HFFc6 (cell line): ENCODE results near the gene C1orf210. TPM values are rescaled to one million over a fixed set of nuclear protein-coding genes. Genes with fewer than 3 reads are reported as not detected.

Experiments
- DNase-seq: peaks from one replicate; pipeline ENCODE4 v3.0.0-alpha.2; 2018
- H3K27ac Mint-ChIP-seq: 2 replicates; pipeline ENCODE4 v1.8.0; 2020; ENCODE audit warnings: mild to moderate bottlenecking, mixed read lengths
- H3K27me3 Mint-ChIP-seq: 2 replicates; pipeline ENCODE4 v1.8.0; 2021; ENCODE audit warnings: mild to moderate bottlenecking, moderate library complexity, mixed read lengths; ENCODE audit not compliant: insufficient read depth
- H3K36me3 Mint-ChIP-seq: 2 replicates; pipeline ENCODE4 v1.8.0; 2021; ENCODE audit warnings: low read depth, mixed read lengths
- H3K4me1 Mint-ChIP-seq: 2 replicates; pipeline ENCODE4 v1.8.0; 2020; ENCODE audit warnings: low read depth, mixed read lengths
- H3K4me3 Mint-ChIP-seq: 2 replicates; pipeline ENCODE4 v1.8.0; 2020; ENCODE audit warnings: mild to moderate bottlenecking, moderate library complexity, mixed read lengths
- H3K9me3 Mint-ChIP-seq: 2 replicates; pipeline ENCODE4 v1.8.0; 2020; ENCODE audit warnings: mild to moderate bottlenecking, mixed read lengths
- total RNA-seq, 6 experiments: library from RNA; stranded (reverse); fragmentation: NEBNext Ultra II Directional; extraction: Animal tissue kit (Norgen Biotek cat#: 25700); gene quantifications; 2 replicates in 1 of 6; 3 replicates in 5 of 6; pipeline ENCODE4 v1.2.3, GENCODE V29; 2021
- TF ChIP-seq, protein P1 (sequence below): fragments of 200-600 bp; sonication (generic); IDR thresholded peaks from 2 replicates; pipeline ENCODE4 v1.5.0; 2021; ENCODE audit warnings: antibody characterized with exemption, mild to moderate bottlenecking

Gene C1orf210
- total RNA-seq, 6 experiments from 2014 or later: not detected

DNA sequence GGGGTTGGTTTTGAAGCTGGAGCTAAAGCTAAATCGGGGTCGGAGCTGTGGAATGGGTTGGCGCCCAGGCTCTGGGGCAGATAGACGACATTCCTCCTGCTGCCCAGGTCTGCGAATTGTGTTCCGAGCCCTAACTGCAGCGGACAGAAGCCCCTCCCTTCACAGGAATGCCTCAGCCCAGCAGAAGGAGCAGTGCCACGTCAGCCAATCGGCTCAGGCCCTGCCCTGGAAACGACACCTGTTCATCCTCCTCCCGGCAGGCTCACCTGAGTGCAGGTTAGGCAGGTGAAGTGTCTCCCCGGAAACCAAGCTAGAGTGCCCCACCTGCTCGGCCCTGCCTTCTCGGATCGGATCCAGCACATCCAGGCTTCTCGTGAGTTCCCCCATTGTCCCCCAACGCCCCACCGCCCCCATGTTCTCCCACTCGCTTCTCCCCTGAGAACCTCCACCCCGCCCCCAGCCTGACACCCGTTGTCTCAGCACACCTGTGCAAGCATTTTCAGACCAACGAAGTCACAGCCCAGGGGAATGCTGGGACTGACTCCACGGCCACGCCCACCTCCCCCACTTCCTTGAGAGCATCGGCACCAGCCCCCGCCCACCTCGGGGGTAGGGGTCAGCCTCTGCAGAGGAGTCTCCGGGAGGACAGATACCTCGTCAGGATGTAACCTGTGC is 14.8 kb downstream of the C1orf210 start:
- Mint-ChIP-seq H3K4me3 (no peak overlapping the region), H3K9me3 (no peaks in the 10 kb centered on the region; the same call in 1 of the 2 replicates), H3K4me1 (peaks cover 21% of the 10 kb centered on the region), H3K27ac (no peak overlapping the region), H3K27me3 (peaks cover 8% of the 10 kb centered on the region), H3K36me3 (no peaks in the 10 kb centered on the region)
- DNase-seq: no peak
- TF ChIP-seq, protein P1, sequence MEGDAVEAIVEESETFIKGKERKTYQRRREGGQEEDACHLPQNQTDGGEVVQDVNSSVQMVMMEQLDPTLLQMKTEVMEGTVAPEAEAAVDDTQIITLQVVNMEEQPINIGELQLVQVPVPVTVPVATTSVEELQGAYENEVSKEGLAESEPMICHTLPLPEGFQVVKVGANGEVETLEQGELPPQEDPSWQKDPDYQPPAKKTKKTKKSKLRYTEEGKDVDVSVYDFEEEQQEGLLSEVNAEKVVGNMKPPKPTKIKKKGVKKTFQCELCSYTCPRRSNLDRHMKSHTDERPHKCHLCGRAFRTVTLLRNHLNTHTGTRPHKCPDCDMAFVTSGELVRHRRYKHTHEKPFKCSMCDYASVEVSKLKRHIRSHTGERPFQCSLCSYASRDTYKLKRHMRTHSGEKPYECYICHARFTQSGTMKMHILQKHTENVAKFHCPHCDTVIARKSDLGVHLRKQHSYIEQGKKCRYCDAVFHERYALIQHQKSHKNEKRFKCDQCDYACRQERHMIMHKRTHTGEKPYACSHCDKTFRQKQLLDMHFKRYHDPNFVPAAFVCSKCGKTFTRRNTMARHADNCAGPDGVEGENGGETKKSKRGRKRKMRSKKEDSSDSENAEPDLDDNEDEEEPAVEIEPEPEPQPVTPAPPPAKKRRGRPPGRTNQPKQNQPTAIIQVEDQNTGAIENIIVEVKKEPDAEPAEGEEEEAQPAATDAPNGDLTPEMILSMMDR: no peak

DNA sequence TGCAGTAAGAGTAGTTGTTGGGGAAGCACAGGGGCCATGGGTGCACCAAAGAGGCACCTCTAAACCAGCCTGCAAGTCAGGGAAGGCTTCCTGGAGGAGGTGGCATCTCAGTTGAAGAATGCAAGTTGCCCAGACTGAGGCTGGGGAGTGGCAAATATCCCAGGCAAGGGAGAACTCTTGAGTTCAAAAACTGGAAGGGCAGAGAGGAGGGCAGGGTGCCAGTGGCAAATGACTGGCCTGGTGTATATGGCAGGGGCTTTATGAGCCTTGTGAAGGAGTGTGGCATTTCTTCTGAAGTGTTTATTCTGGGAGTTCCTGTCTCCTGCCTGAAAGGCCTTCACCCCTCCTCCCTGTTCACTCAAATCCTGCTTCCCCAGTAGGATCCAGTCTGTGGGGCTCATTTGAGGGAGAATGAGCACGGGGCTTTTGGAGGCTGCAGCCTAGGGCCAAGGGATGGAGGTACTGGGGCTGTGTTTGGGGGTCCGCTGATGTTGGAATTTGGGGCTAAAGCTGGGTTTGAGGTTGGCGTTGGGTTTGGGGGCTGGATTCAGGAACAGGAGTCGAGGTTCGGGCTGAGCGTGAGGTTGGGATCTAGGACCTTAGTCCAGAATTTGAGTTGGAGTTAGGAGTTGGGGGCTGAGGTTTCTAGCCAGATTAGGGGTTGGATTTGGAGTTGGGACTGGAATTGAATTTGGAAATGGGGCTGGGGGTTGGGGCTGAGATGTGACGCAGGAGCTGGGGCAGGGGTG is 15.6 kb downstream of the C1orf210 start, which contains the start of gene TMEM125:
Gene TMEM125, plus strand, starts transcription at position 357 of the 749 bp plus-strand sequence. CDS start 2,740 bp downstream, outside the sequence.
- H3K4me1 Mint-ChIP-seq: peaks cover 18% of the 10 kb centered on the region
- no peak within 1 kb of the TSS for H3K27ac Mint-ChIP-seq
- no peak for DNase-seq
- no peaks in the 10 kb centered on the region; the same call in 1 of the 2 replicates for H3K9me3 Mint-ChIP-seq
- no peak within 1 kb of the TSS for H3K4me3 Mint-ChIP-seq
- TF ChIP-seq, protein P1: no peak
- H3K36me3 Mint-ChIP-seq: no peaks in the 10 kb centered on the region
- H3K27me3 Mint-ChIP-seq: peaks cover 8% of the 10 kb centered on the region

DNA sequence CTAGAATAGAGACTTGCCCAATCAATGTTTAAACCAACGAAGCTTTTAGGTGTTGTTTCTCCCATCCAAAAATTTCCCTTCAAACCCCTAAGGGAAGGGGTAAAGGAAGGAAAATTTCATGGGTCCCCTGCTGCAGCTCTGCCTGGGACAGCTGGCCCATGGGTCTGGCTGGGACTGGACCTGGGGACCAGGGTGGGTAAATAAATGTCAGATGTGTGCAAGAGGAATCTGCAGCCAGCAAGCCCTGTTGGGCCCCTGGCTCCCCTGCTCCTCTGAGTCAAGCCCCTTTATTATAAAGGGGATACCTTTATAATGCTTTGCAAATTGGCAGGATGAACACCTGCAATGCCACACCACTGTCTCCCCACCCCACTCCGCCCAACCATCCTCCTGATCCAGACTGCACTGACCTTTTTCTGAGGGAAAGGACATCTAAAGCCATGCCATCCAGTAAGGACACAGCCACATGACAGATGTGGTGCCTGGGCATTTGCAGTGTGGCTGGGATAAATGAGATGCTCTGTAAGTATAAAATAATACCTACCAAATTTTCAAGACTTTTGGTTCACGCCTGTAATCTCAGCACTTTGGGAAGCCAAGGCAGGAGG is 17.5 kb downstream of the C1orf210 start:
- peaks cover 11% of the 10 kb centered on the region for H3K27me3 Mint-ChIP-seq
- no peak for DNase-seq
- TF ChIP-seq, protein P1: no peak
- no peak overlapping the region for H3K4me3 Mint-ChIP-seq
- H3K4me1 Mint-ChIP-seq: peaks cover 11% of the 10 kb centered on the region
- peaks cover 6% of the 10 kb centered on the region; the same call in 1 of the 2 replicates for H3K36me3 Mint-ChIP-seq
- no peak overlapping the region for H3K27ac Mint-ChIP-seq
- peaks cover 10% of the 10 kb centered on the region for H3K9me3 Mint-ChIP-seq

DNA sequence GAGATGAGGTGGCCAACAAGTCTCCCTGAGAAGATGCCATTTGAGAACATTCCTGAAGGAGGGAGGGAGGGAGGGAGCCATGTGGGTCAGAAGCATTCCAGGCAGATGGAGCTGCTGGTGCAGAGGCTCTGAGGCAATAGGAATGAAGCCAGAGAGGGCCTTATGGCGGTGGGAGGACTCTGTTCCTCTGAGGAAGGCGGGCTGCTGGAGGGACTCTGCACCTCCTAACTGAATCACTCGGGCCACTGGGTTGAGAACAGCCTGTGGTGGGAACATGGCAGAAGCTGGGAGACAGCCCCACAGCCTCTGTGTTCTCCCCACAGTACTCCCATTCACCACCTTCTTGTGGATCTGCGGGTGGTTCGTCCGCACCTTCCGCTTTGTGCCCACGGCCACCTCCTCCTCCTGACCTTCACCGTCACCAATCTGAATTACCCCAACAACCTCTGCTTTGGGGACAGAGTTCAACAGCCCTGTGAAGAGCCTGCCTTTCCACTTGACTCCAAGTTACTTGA is 18.0 kb downstream of the C1orf210 start:
- Mint-ChIP-seq H3K9me3 (peaks cover 15% of the 10 kb centered on the region), H3K27ac (no peak overlapping the region), H3K4me3 (no peak overlapping the region), H3K4me1 (peaks cover 11% of the 10 kb centered on the region), H3K36me3 (peaks cover 12% of the 10 kb centered on the region; the same call in 1 of the 2 replicates), H3K27me3 (peaks cover 13% of the 10 kb centered on the region)
- TF ChIP-seq, protein P1: no peak
- peak; percentile 63 for DNase-seq

DNA sequence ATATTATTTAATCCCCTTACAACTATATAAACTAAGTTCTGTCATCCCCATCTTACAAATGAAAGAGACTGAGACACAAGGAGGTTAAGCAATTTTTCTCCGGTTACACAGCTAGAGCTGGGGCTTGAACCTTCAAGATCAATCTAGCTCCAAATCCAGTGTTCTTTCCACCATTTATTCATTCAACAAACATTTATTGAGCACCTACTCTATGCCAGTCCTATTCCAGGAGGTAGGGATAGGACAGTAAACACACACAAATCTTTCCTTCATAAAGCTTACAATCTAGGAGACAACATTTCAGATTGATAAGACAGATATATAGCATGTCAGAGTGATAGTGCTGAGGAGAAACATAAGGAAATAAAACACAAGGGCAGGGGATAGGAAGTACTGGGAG is 18.5 kb downstream of the C1orf210 start:
- no peak for DNase-seq
- Mint-ChIP-seq H3K27me3 (peaks cover 13% of the 10 kb centered on the region), H3K9me3 (peaks cover 20% of the 10 kb centered on the region), H3K36me3 (peaks cover 16% of the 10 kb centered on the region; the same call in 1 of the 2 replicates), H3K4me3 (no peak overlapping the region), H3K27ac (no peak overlapping the region), H3K4me1 (peaks cover 11% of the 10 kb centered on the region)
- TF ChIP-seq, protein P1: no peak
